Gastrocnemius medialis (tissue), 4 donors: Measurements from ENCODE around the gene SLC5A12.

ENCODE experiments used
- CTCF ChIP-seq, 5 experiments: fragments of 450-650 bp in 3 of 5; fragments of 200-600 bp in 2 of 5; sonication (generic) in 2 of 5; IDR thresholded peaks in 4 of 5; conservative IDR thresholded peaks in 1 of 5; 1 replicate in 4 of 5; 2 replicates in 1 of 5; pipeline ENCODE4 v1.5.1; 2016 to 2019; ENCODE audit warnings: antibody characterized with exemption in 5 of 5, mild to moderate bottlenecking in 3 of 5, moderate library complexity in 3 of 5
- POLR2A ChIP-seq, 2 donors: fragments of 450-650 bp; IDR thresholded peaks; one replicate each; pipeline ENCODE4 v1.6.1; 2017; ENCODE audit warnings: antibody characterized with exemption in 2 of 2, mild to moderate bottlenecking in 2 of 2, moderate library complexity in 2 of 2

- TF ChIP-seq POLR2A (IDR thresholded peaks at IDR 0.05) (no peak), CTCF (IDR thresholded peaks at IDR 0.05 in 4 of 5, conservative IDR thresholded peaks at IDR 0.05 in 1 of 5) (no peak)
Measured at GRCh38 chr11:26632691-26633159, 89.1 kb downstream of the SLC5A12 start.
